GM12878 (cell line): ENCODE measurements around the gene PALD1. TPM values are rescaled to one million over a fixed set of nuclear protein-coding genes. Genes with fewer than 3 reads are reported as not detected.

Experiments used
- ATAC-seq: fragments of 200-7000 bp; cut with Tn5 transposase; 3 replicates; pipeline ENCODE4 v1.9.1; 2020; ENCODE audit warnings: mild to moderate bottlenecking, moderate library complexity
- BruUV-seq: library from RNA; stranded (reverse); fragments of 400-500 nt; replicated peaks from 2 replicates; lab custom pipeline; 2021; lab: Mats Ljungman, UMichigan
- CTCF ChIA-PET: fragments of 300-600 bp; sonication (Branson Sonifier 250); formaldehyde crosslinking; extraction: SDS; loops from one replicate; lab custom pipeline; 2021; ENCODE audit warnings: inconsistent platforms; lab: Yijun Ruan, JAX
- POLR2A ChIA-PET: fragments of 350-600 bp; formaldehyde crosslinking; extraction: SDS; loops from one replicate; lab custom pipeline; 2021; ENCODE audit warnings: inconsistent platforms; lab: Charles Lee
- RAD21 ChIA-PET: fragments of 300-600 bp; sonication (Branson Sonifier 250); formaldehyde crosslinking; loops from one replicate; lab custom pipeline; 2023; ENCODE audit warnings: antibody characterized with exemption; ENCODE audit not compliant: unreplicated experiment; lab: Charles Lee
- SMC1A ChIA-PET: fragments of 300-600 bp; sonication (Branson Sonifier 250); formaldehyde crosslinking; loops from one replicate; lab custom pipeline; 2023; ENCODE audit not compliant: unreplicated experiment, uncharacterized antibody; lab: Charles Lee
- DNase-seq: peaks from one replicate; pipeline ENCODE4 v3.0.0-alpha.2; 2011; ENCODE audit warnings: low read depth, low spot score
- FAIRE-seq: peaks from 3 replicates; lab custom pipeline; 2011; peaks lifted over from hg19 to GRCh38; lab: Jason Lieb, UNC
- H2AFZ ChIP-seq: 2 replicates; pipeline ENCODE4 v1.6.0; 2011; ENCODE audit warnings: low read depth, low read length, control low read depth; ENCODE audit not compliant: control insufficient read depth
- H3K27ac ChIP-seq: 2 replicates; pipeline ENCODE4 v1.5.1; 2011; ENCODE audit warnings: control low read depth; ENCODE audit not compliant: control insufficient read depth, insufficient read depth
- H3K27me3 ChIP-seq, 2 experiments: replicated peaks in 1 of 2; 2 replicates each; pipeline versions ENCODE4 v1.6.0 to v1.6.1; 2011; ENCODE audit warnings: low read length in 1 of 2; ENCODE audit not compliant: control insufficient read depth in 2 of 2, insufficient read depth in 2 of 2
- H3K36me3 ChIP-seq, 2 experiments: 2 replicates each; pipeline ENCODE4 v1.5.1; 2011; ENCODE audit warnings: low read length in 1 of 2; ENCODE audit not compliant: control insufficient read depth in 2 of 2, insufficient read depth in 2 of 2
- H3K4me1 ChIP-seq: 2 replicates; pipeline ENCODE4 v1.6.1; 2011; ENCODE audit warnings: mild to moderate bottlenecking, low read length, moderate library complexity, mixed read lengths; ENCODE audit not compliant: control insufficient read depth, insufficient read depth
- H3K4me2 ChIP-seq: 2 replicates; pipeline ENCODE4 v1.6.0; 2011; ENCODE audit warnings: control low read depth; ENCODE audit not compliant: control insufficient read depth, insufficient read depth
- H3K4me3 ChIP-seq: fragments of 200-600 bp; sonication (generic); 2 replicates; pipeline ENCODE4 v1.5.1; 2016
- H3K79me2 ChIP-seq: 2 replicates; pipeline ENCODE4 v1.6.0; 2011; ENCODE audit warnings: low read length; ENCODE audit not compliant: control insufficient read depth, insufficient read depth
- H3K9ac ChIP-seq: 2 replicates; pipeline ENCODE4 v1.8.0; 2011; ENCODE audit warnings: low read length, control low read depth, mixed read lengths; ENCODE audit not compliant: control insufficient read depth, insufficient read depth
- H3K9me3 ChIP-seq: replicated peaks from 3 replicates; pipeline ENCODE4 v1.5.1; 2011; ENCODE audit warnings: mild to moderate bottlenecking, low read length; ENCODE audit not compliant: control insufficient read depth, insufficient read depth
- H4K20me1 ChIP-seq: 2 replicates; pipeline ENCODE4 v1.6.0; 2011; ENCODE audit not compliant: control insufficient read depth, insufficient read depth
- JUNB ChIP-seq: IDR thresholded peaks from 2 replicates; pipeline ENCODE4 v1.6.1; 2016; ENCODE audit warnings: antibody characterized with exemption, mild to moderate bottlenecking
- MAX ChIP-seq: IDR thresholded peaks from 2 replicates; pipeline ENCODE4 v1.6.1; 2012; ENCODE audit warnings: low read depth, low read length, improper control_type of control experiment
- MLLT1 ChIP-seq: fragments of 450-650 bp; IDR thresholded peaks from 2 replicates; pipeline ENCODE4 v1.6.1; 2016; ENCODE audit warnings: mild to moderate bottlenecking
- RELA ChIP-seq: fragments of 450-650 bp; IDR thresholded peaks from 2 replicates; pipeline ENCODE4 v1.8.0; 2014; ENCODE audit warnings: borderline replicate concordance; ENCODE audit not compliant: partially characterized antibody
- SMAD5 ChIP-seq: IDR thresholded peaks from 2 replicates; pipeline ENCODE4 v1.6.1; 2016; ENCODE audit warnings: antibody characterized with exemption, low read depth
- ZBED1 ChIP-seq: IDR thresholded peaks from 2 replicates; pipeline ENCODE4 v1.6.1; 2016; ENCODE audit warnings: borderline replicate concordance
- ZZZ3 ChIP-seq: IDR thresholded peaks from 2 replicates; pipeline ENCODE4 v1.6.1; 2011; ENCODE audit warnings: low read depth; ENCODE audit not compliant: control insufficient read depth, insufficient read length
- WGBS: methylation state at CpG from one replicate; pipeline ENCODE4 v1.1.6; 2016; ENCODE audit warnings: low lambda C conversion rate; ENCODE audit not compliant: insufficient replicate concordance, insufficient coverage; ENCODE audit errors: missing lambda C conversion rate; 5-methylcytosine and 5-hydroxymethylcytosine counted together
- in situ Hi-C: fragments of 300-500 bp; cut with MboI; formaldehyde crosslinking; loops from 9 replicates; pipeline ENCODE4 v1.14.3; 2018; ENCODE audit warnings: mixed read lengths
- intact Hi-C: fragments of 100-400 bp; cut with micrococcal nuclease; formaldehyde crosslinking; loops from one replicate; pipeline ENCODE4 v1.14.2; 2022; ENCODE audit not compliant: unreplicated experiment
- polyA plus RNA-seq, 11 experiments: library from polyadenylated mRNA; depleted of rRNA in 4 of 11; unstranded in 6 of 11; stranded (reverse) in 5 of 11; fragments of >200 nt; fragmentation: Nextera tagmentation in 4 of 11; fragmentation: Illumina TruSeq in 1 of 11; extraction: Ambion mirVana in 4 of 11; extraction: Trizol in 1 of 11; gene quantifications; 1 replicate in 1 of 11; 2 replicates in 10 of 11; pipeline versions ENCODE4 v1.2.1 to v1.2.3, GENCODE V29; 2011 to 2016; ENCODE audit warnings: inconsistent platforms in 2 of 11, missing spikeins in 2 of 11, low read depth in 1 of 11
- total RNA-seq, 4 experiments: library from RNA; depleted of rRNA in 3 of 4; stranded (reverse); fragments of >200 nt in 3 of 4; fragmentation: Illumina TruSeq in 1 of 4; extraction: Trizol in 1 of 4; gene quantifications; 2 replicates each; pipeline versions ENCODE4 v1.2.1 to v1.2.3, GENCODE V29; 2013 to 2021

PALD1 gene
- total and polyA plus RNA-seq, 10 of the 15 experiments (the other 5 are each of a cell fraction or from before 2014, with no cell fraction given), result 0.43 to 20.9 (median 9.0) TPM

GRCh38 chr10:70465278-70465677 is 13.3 kb upstream of the PALD1 start:
- no peaks in the 10 kb centered on the region for H3K79me2 ChIP-seq
- no peak for DNase-seq
- H3K27ac ChIP-seq, result no peak overlapping the region
- no peaks in the 10 kb centered on the region for H3K9me3 ChIP-seq
- no peak for FAIRE-seq
- WGBS, result 71% methylated on average over 4 of the region's 4 CpGs
- SMC1A ChIA-PET, result interaction anchor here (1.2 to 1.9 kb wide), 2 partner anchors 71 to 78 kb away, joined by 4 read pairs; no protein-coding TSS in a partner anchor
- in situ Hi-C loops, result loop anchor here (10.0 kb wide), 1 partner anchor 420 kb away; the partner anchor contains the start of gene PCBD1
- RAD21 ChIA-PET, result interaction anchor here (1.5 kb wide), 2 partner anchors 29 to 295 kb away, joined by 3 to 4 read pairs; no protein-coding TSS in a partner anchor
- ATAC-seq, result no peak
- CTCF ChIA-PET, result no interaction called here
- TF ChIP-seq ZBED1, result no peak
- no peak for TF ChIP-seq SMAD5
- TF ChIP-seq MLLT1, result no peak
- no peak for TF ChIP-seq ZZZ3
- TF ChIP-seq MAX, result no peak
- TF ChIP-seq JUNB, result no peak
- no peak for TF ChIP-seq RELA
- TF ChIP-seq, all 136 proteins: peak for 0
- Histone ChIP-seq H3K27me3 (no peaks in the 10 kb centered on the region; a peak in 1 of 4 replicates), H3K36me3 (no peaks in the 10 kb centered on the region), H2AFZ (no peak overlapping the region), H4K20me1 (no peaks in the 10 kb centered on the region), H3K4me1 (no peaks in the 10 kb centered on the region; the same call in 1 of the 2 replicates), H3K4me3 (no peak overlapping the region), H3K9ac (no peak overlapping the region), H3K4me2 (no peak overlapping the region)
- intact Hi-C loops, result loop anchor here (10.0 kb wide), 1 partner anchor 420 kb away; the partner anchor contains the start of gene PCBD1
- no TSS peak for BruUV-seq
- POLR2A ChIA-PET, result no interaction called here
